ENCODE measurements around the gene LDB2. TPM values are rescaled to one million over a fixed set of nuclear protein-coding genes. Genes with fewer than 3 reads are reported as not detected.

The LDB2 gene
- total and polyA plus RNA-seq, 8 donors: 4.0 to 11.6 (median 5.9) TPM

GRCh38 chr4:16691450-16691849 lies 207.0 kb downstream of the LDB2 start:
- Histone ChIP-seq H3K36me3 (no peaks in the 10 kb centered on the region), H3K27me3 (no peaks in the 10 kb centered on the region), H3K27ac (no peak overlapping the region), H3K4me3 (no peak overlapping the region), H3K9me3 (no peaks in the 10 kb centered on the region), H3K4me1 (no peaks in the 10 kb centered on the region)
- intact Hi-C loops (cut with DNase I): no loop called here
- no peak for DNase-seq
- 53 to 68% methylated on average over 1 of the region's 1 CpG for WGBS, 2 donors
- FAIRE-seq: no peak
- no peak for TF ChIP-seq CTCF (IDR thresholded peaks at IDR 0.05)
- no peak for ATAC-seq

- WGBS, 2 donors: 80 to 86% methylated on average over 3 of the region's 3 CpGs
- H3K27ac ChIP-seq: no peak overlapping the region
- no peak overlapping the region for H3K4me3 ChIP-seq
- no peaks in the 10 kb centered on the region for H3K36me3 ChIP-seq
- intact Hi-C loops (cut with DNase I): no loop called here
- no peaks in the 10 kb centered on the region for H3K4me1 ChIP-seq
- H3K27me3 ChIP-seq: no peaks in the 10 kb centered on the region
- DNase-seq: no peak
- ATAC-seq: no peak
- no peak for TF ChIP-seq CTCF (IDR thresholded peaks at IDR 0.05)
- FAIRE-seq: no peak
- H3K9me3 ChIP-seq: no peaks in the 10 kb centered on the region
Measured at GRCh38 chr4:16687845-16688244, 210.6 kb downstream of the LDB2 start.

GRCh38 chr4:16687011-16687410 lies 211.4 kb downstream of the LDB2 start:
- Histone ChIP-seq H3K4me1 (no peaks in the 10 kb centered on the region), H3K9me3 (no peaks in the 10 kb centered on the region), H3K27ac (no peak overlapping the region), H3K4me3 (no peak overlapping the region), H3K27me3 (no peaks in the 10 kb centered on the region), H3K36me3 (no peaks in the 10 kb centered on the region)
- intact Hi-C loops (cut with DNase I): no loop called here
- FAIRE-seq: no peak
- no peak for DNase-seq
- no peak for TF ChIP-seq CTCF (IDR thresholded peaks at IDR 0.05)
- ATAC-seq: no peak
- WGBS, 2 donors: 67 to 86% methylated on average over 2 of the region's 2 CpGs

- peak in 1 of 4 donors; percentile 28 for ATAC-seq
- Histone ChIP-seq H3K27me3 (no peaks in the 10 kb centered on the region), H3K27ac (no peak overlapping the region), H3K4me3 (no peak overlapping the region), H3K36me3 (no peaks in the 10 kb centered on the region), H3K4me1 (no peaks in the 10 kb centered on the region), H3K9me3 (no peaks in the 10 kb centered on the region)
- DNase-seq: no peak
- 80 to 93% methylated on average over 2 of the region's 2 CpGs for WGBS, 2 donors
- intact Hi-C loops (cut with DNase I): no loop called here
- no peak for FAIRE-seq
- no peak for TF ChIP-seq CTCF (IDR thresholded peaks at IDR 0.05)
Measured at GRCh38 chr4:16686195-16686594, 212.2 kb downstream of the LDB2 start.

GRCh38 chr4:16685536-16685935 lies 212.9 kb downstream of the LDB2 start:
- H3K4me3 ChIP-seq: no peak overlapping the region
- ATAC-seq (no peak), DNase-seq (no peak), FAIRE-seq (no peak)
- no peak for TF ChIP-seq CTCF (IDR thresholded peaks at IDR 0.05)
- H3K27ac ChIP-seq: no peak overlapping the region
- H3K36me3 ChIP-seq: no peaks in the 10 kb centered on the region
- H3K27me3 ChIP-seq: no peaks in the 10 kb centered on the region
- no peaks in the 10 kb centered on the region for H3K4me1 ChIP-seq
- intact Hi-C loops (cut with DNase I): no loop called here
- H3K9me3 ChIP-seq: no peaks in the 10 kb centered on the region
- WGBS, 2 donors: 83 to 92% methylated on average over 8 of the region's 8 CpGs

Data from pancreas (tissue), 10 donors.